H1 (cell line): ENCODE data around the gene KRTDAP. TPM values are rescaled to one million over a fixed set of nuclear protein-coding genes. Genes with fewer than 3 reads are reported as not detected.

Source experiments
- HDAC2 ChIP-seq, 2 experiments: fragments of 300-600 bp in 1 of 2; sonication (generic) in 1 of 2; IDR thresholded peaks; 2 replicates each; pipeline ENCODE4 v1.6.1; 2011 to 2012; ENCODE audit warnings: low read depth in 2 of 2, low read length in 2 of 2, mild to moderate bottlenecking in 2 of 2, moderate library complexity in 2 of 2, borderline replicate concordance in 1 of 2, inconsistent platforms in 1 of 2
- KDM5A ChIP-seq: fragments of 200-600 bp; IDR thresholded peaks from 2 replicates; pipeline ENCODE4 v1.7.1; 2012; ENCODE audit warnings: mild to moderate bottlenecking, low read length, inconsistent platforms, mixed read lengths
- POU5F1 ChIP-seq: IDR thresholded peaks from 2 replicates; pipeline ENCODE4 v1.6.1; 2011; ENCODE audit warnings: low read depth, mild to moderate bottlenecking, low read length, moderate library complexity
- SIN3A ChIP-seq, 2 experiments: IDR thresholded peaks in 1 of 2; conservative IDR thresholded peaks in 1 of 2; 2 replicates each; pipeline ENCODE4 v1.6.1; 2011 to 2012; ENCODE audit warnings: low read length in 2 of 2, improper control_type of control experiment in 1 of 2, low read depth in 1 of 2, mild to moderate bottlenecking in 1 of 2
- polyA plus RNA-seq, 7 experiments: library from polyadenylated mRNA; depleted of rRNA in 3 of 7; stranded (reverse) in 5 of 7; unstranded in 2 of 7; fragments of >200 nt in 5 of 7; fragments of 200-250 nt in 2 of 7; gene quantifications; 1 replicate in 5 of 7; 2 replicates in 1 of 7; 4 replicates in 1 of 7; pipeline versions ENCODE4 v1.2.1 to v1.2.3, GENCODE V29; 2011 to 2013; ENCODE audit warnings: missing spikeins in 2 of 7, mixed read lengths in 2 of 7
- total RNA-seq: library from RNA; stranded (reverse); fragmentation: NEBNext Ultra II Directional; extraction: Animal tissue kit (Norgen Biotek cat#: 25700); gene quantifications from 2 replicates; pipeline ENCODE4 v1.2.1, GENCODE V29; 2021

Gene KRTDAP
- total and polyA plus RNA-seq, 2 of the 8 experiments (the other 6 are each of a cell fraction or from before 2014, with no cell fraction given), result 0.69 to 0.88 TPM

DNA sequence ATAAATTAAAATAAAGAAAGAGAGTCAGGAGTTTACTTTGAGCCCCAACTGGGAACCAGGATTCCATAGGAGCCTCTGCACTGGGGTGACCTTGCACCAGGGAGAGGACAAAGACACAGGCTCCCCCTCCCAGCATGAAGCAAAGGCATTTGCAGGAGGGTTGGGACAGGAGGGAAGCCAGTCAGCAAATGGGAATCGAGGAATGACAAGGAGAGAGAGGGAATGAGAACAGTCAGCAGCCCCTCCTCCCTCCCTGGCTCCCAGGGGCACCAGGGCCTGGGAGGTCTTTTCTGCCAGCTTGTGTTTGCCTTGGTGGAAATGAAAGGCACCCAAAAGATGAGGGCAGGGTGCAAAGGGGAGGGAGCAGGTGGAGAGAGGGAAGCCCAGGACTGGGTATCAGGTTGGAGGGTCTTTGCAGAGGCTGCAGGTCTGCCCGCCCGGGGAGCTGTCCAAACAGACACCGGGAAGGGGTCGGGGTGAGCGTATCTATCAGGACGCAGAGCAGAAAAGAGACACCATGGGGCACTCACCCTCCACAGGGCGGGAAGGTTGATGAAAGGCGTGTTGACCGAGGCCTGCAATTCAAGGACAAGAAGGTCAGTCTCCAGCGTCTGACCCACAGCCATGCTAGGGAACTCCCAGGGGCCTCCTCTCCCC lies 34.0 kb upstream of the KRTDAP start (continued):
- TF ChIP-seq HDAC2 (IDR thresholded peaks at IDR 0.05; ENCODE audit: borderline replicate concordance in 1 of 2, low read depth in 2 of 2, low read length in 2 of 2) (0 out of 4 replicates have a peak, but pooled peaks of 1 of the 2 experiments have one; percentile 17), POU5F1 (no peak), KDM5A (no peak), SIN3A (conservative IDR thresholded peaks at IDR 0.05 in 1 of 2, IDR thresholded peaks at IDR 0.05 in 1 of 2; ENCODE audit: low read depth in 1 of 2, low read length in 2 of 2) (no peak)
